Stimulated activated naive CD4-positive, alpha-beta T cell treated with Interleukin-2 at 50 U/mL for 16 hours (primary cell): Measurements from ENCODE around the gene DZIP1L.
"Not testable (repeated sequence)": the region's sequence is repeated elsewhere in the genome, so short reads cannot be mapped to it uniquely, and the experiment has no call there.

Source experiments
- DNase-seq: peaks from one replicate; lab custom pipeline; 2025; lab: John Stamatoyannopoulos, UW

Gene DZIP1L

DNA sequence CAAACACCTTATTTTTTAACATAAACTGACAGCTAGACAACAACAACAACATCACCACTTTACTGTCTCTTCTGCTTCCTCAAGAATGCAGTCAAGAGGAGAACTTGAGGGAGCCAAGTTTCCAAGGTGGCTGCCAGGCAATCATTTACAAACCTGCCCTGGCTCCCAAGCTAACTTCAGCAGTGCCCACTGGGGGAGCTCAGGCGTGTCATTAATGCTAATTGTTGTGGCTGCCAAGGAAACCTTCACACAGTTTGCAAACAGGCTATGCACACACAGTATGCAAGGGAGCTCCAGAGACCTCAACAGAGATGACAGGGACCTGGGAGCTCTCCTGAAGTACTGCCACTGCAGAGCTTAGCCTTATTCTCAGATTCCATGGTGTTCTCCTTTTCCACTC lies 2.1 kb downstream of the DZIP1L start:
- no peak for DNase-seq

DNA sequence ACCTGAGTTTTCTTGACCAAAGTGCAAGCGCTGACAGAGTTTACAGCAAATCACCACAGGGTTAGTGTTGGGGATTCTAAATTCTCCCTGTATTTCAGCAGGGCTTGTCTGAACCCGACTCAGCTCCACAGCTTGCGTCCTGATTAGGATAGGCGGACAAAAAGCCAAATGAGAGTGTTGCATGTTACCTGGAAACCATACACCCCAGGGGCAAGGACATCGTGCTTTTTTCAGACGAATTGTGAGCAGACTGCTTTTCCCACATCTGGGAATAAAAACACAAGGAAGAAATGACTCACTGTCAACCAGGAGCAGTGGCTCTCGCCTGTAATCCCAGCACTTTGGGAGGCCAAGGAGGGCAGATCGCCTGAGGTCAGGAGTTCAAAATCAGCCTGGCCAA lies 3.0 kb downstream of the DZIP1L start:
- no peak for DNase-seq

GRCh38 chr3:138105598-138105997 lies 9.8 kb downstream of the DZIP1L start:
- DNase-seq, result no peak

GRCh38 chr3:138103466-138103865 lies 11.9 kb downstream of the DZIP1L start:
- no peak for DNase-seq

- not testable (repeated sequence) for DNase-seq
Measured at GRCh38 chr3:138101351-138101940, 14.0 kb downstream of the DZIP1L start.

GRCh38 chr3:138099417-138099816 lies 16.0 kb downstream of the DZIP1L start:
- DNase-seq, result no peak

DNA sequence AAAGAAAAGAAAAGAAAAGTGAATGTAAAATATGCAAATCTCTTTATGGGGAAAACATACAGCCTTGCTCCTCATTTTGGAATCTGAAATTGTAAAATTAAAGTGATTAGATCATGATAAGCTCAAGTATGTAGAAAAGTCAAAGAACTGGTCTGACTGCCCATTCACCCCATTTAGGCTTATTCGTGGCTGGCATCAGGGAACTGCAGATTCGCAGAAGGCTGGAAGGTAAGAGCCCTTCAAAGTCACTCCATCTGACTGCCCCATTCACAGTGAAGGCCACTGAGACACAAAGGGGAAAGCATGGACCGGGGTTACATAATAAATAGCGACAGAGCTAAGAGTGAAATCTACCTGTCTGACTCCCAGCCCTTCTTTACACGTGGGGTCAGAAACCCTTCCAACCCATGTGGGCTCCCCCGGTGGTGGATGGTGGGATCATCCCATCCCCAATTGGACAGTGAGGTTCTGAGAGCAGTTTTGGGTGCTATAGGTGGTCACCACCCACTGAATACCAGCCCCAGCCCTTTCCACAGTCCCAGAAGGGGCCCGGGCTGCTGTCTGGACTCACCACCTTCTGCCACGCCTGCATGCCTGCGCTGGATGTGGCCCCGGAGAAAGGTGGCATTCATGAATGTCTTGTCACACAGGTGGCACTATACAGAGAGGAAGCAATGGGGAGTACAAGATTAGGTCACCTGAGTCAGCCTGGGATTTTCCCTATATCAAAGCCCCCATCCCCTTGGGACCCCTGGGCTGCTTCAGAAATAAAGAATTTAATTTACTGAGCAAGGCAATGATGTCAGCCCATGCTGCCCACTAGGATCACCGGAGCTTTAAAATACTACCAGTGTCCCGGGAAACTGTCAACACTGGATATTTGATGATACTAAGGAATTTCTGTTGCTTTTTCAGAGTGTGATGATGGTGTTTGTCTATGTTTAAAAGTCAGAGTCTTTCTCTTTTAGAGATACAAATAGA lies 17.9 kb downstream of the DZIP1L start:
- no peak for DNase-seq

DNA sequence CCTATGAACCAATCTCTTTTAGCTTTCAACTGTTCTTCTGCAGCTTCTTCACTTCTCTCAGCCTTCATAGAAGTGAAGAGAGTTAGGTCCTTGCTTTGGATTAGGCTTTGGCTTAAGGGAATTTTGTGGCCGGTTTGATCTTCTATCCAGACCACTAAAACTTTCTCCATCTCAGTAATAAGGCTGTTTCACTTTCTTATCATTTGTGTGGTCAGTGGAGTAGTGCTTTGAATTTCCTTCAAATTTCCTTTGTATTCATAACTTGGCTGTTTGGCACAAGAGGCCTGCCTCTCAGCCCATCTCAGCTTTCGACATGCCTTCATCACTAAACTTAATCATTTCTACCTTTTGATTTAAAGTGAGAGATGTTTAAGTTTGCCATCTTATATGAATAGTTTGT lies 21.7 kb downstream of the DZIP1L start:
- DNase-seq, result no peak

- no peak for DNase-seq
Measured at GRCh38 chr3:138092023-138092422, 23.4 kb downstream of the DZIP1L start.

DNA sequence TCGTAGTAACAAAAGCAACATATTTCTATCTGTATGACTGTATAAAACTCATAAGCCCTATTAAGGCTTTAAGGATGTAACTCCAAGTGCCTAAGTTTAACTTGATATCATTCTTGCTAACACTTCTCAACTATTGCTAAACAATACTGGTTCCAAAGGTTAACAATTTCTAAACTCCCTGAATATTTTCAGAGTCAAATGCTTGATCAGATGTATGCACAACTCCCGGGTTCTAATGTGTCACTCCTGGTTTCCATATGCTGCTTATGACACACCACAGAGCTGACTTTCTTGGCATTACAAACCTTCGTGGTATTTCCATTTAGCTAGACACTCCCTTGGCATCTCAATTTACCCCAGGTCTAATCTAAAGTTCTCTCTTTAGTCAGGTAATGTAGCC lies 26.3 kb downstream of the DZIP1L start:
- no peak for DNase-seq

GRCh38 chr3:138085745-138086144 lies 29.7 kb downstream of the DZIP1L start:
- not testable (repeated sequence) for DNase-seq

GRCh38 chr3:138084196-138084595 lies 31.2 kb downstream of the DZIP1L start:
- DNase-seq, result no peak

GRCh38 chr3:138082992-138083386 lies 32.4 kb downstream of the DZIP1L start:
- DNase-seq, result no peak

- DNase-seq, result peak; percentile 4
Measured at GRCh38 chr3:138082085-138082991, 33.1 kb downstream of the DZIP1L start.

- no peak for DNase-seq
Measured at GRCh38 chr3:138081371-138082084, 33.9 kb downstream of the DZIP1L start.

GRCh38 chr3:138079901-138080300 lies 35.5 kb downstream of the DZIP1L start:
- no peak for DNase-seq

DNA sequence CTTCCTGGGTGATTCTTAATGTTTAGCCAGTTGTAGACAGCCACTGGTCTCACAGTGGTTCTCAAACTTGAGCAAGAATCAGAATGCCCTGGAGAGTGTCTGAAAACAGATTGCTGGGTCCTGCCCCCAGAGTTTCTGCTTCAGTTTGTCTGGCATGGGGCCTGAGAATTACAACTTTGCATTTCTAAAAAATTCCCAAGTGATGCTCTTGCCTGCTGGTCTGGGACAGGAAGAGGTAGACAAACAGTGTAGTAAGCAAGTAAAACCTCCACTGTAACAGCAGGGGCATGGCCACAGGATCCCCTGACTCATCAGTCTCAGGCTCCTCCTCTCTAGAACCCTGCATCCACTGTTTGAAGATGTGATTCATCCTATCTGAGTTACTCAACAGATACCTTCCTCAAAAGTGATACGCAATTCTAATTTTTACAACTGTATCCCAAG lies 36.5 kb downstream of the DZIP1L start:
- no peak for DNase-seq

- DNase-seq, result no peak
Measured at GRCh38 chr3:138078096-138078495, 37.3 kb downstream of the DZIP1L start.

- no peak for DNase-seq
Measured at GRCh38 chr3:138072796-138073195, 42.6 kb downstream of the DZIP1L start.

- DNase-seq, result no peak
Measured at GRCh38 chr3:138070006-138070405, 45.4 kb downstream of the DZIP1L start.

DNA sequence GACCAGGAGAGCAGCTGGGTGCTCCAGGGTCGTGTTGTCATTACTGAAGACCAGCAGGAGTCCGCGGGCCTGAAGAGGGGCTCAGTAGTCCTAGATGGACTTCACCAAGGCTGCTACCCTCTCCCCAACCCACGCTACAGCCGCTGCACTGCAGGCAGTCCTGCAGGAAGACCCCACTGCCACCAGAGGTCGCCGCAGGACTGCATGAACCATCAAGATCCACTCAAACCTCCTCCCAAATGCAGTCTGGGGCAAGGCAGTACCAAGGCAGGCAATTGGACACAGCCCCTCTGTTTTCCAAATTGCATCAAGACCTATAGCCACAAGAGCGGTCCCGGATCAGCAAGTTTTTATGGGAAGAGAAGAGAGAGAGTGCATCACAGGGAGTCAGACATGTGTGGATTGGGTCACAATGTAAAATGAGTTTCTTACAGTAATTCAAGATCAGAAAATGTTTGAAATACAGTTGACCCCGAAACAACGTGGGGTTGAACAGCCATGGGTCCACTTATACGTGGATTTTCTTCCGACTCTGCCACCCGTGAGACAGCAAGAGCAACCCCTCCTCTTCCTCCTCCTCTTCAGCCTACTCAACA lies 46.7 kb downstream of the DZIP1L start:
- DNase-seq, result peak; percentile 50
